VCaP (cell line): Measurements from ENCODE around the gene NUP62.

Source experiments
- H3K27ac ChIP-seq: fragments of 450-650 bp; 2 replicates; pipeline ENCODE4 v1.5.1; 2017
- CTCF ChIP-seq: fragments of 450-650 bp; conservative IDR thresholded peaks from 2 replicates; pipeline ENCODE4 v1.5.1; 2017; ENCODE audit warnings: mild to moderate bottlenecking, moderate library complexity

The NUP62 gene

GRCh38 chr19:49927526-49928264 is 1.6 kb downstream of the NUP62 start:
- H3K27ac ChIP-seq: peak overlapping the region; percentile 99
- no peak for TF ChIP-seq CTCF

- H3K27ac ChIP-seq: peak overlapping the region; percentile 99; the same call in 1 of the 2 replicates
Measured at GRCh38 chr19:49926515-49926914, 2.8 kb downstream of the NUP62 start.

GRCh38 chr19:49925486-49925885 is 3.8 kb downstream of the NUP62 start:
- TF ChIP-seq CTCF: no peak
- 0 out of 2 replicates have a peak overlapping the region, but pooled peaks have one; percentile 20 for H3K27ac ChIP-seq

More at GRCh38 chr19:49926515-49926914, 2.8 kb downstream of the NUP62 start:
- TF ChIP-seq CTCF: no peak

GRCh38 chr19:49924881-49925210 is 4.5 kb downstream of the NUP62 start:
- H3K27ac ChIP-seq: 0 out of 2 replicates have a peak overlapping the region, but pooled peaks have one; percentile 20

GRCh38 chr19:49924004-49924880 is 5.1 kb downstream of the NUP62 start:
- H3K27ac ChIP-seq: peak overlapping the region; percentile 20; the same call in 1 of the 2 replicates

GRCh38 chr19:49923055-49924003 is 6.0 kb downstream of the NUP62 start:
- H3K27ac ChIP-seq: peak overlapping the region; percentile 20; the same call in 1 of the 2 replicates
- no peak for TF ChIP-seq CTCF

More at GRCh38 chr19:49924004-49924880, 5.1 kb downstream of the NUP62 start:
- TF ChIP-seq CTCF: no peak
